Panc1 (cell line): ENCODE measurements around the gene SLC66A2. TPM values are rescaled to one million over a fixed set of nuclear protein-coding genes. Genes with fewer than 3 reads are reported as not detected.

ENCODE experiments used
- total RNA-seq: library from RNA; stranded (reverse); gene quantifications from one replicate; pipeline ENCODE4 v1.2.1, GENCODE V29; 2021; ENCODE audit not compliant: unreplicated experiment

SLC66A2 gene
- total RNA-seq, 1 experiment from 2014 or later = 92.5 TPM

Other genes starting within 250 kb of the SLC66A2 start
- gene KCNG2, start 153.7 kb downstream of the SLC66A2 start, total RNA-seq = not detected
- gene HSBP1L1, start 13.0 kb upstream of the SLC66A2 start, total RNA-seq = 45.4 TPM
- gene TXNL4A, start 36.9 kb upstream of the SLC66A2 start, total RNA-seq = 416 TPM
- 83.1 TPM for gene RBFA, start 82.8 kb upstream of the SLC66A2 start, total RNA-seq
- gene ADNP2, start 157.6 kb upstream of the SLC66A2 start, total RNA-seq = 40.5 TPM